OCI-LY3 (cell line): ENCODE results near the gene MACC1.

Source experiments
- EZH2phosphoT487 ChIP-seq: fragments of 200-600 bp; shearing (Covaris generic); IDR thresholded peaks from 2 replicates; pipeline ENCODE4 v1.6.1; 2018; ENCODE audit warnings: antibody characterized with exemption, mixed run types, low read depth
- TF ChIP-seq, protein P1 (sequence below): fragments of 200-600, 300-600 bp; sonication (generic); IDR thresholded peaks from 2 replicates; pipeline ENCODE4 v1.5.1; 2014; ENCODE audit warnings: antibody characterized with exemption, low read length, low read depth

DNA sequence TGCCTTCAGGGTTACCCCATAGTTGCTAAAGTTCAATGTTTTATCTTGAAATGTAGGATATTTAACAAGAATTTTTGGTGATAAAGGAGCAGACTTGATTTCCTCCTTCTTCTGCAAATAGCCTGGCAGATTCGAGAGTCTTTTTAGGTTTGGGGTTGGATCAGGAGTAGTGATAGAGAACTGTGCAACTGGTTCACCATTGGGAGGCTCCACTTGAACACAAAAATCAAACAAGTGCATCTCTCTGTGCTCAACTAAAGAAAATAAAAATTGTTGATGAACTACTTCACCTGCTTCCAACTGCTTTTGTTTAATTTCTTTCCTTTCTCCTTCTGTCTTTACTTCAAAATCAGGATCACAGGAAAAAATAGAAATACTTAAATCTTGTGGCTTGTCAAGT lies 58.5 kb downstream of the MACC1 start:
- TF ChIP-seq, protein P1, sequence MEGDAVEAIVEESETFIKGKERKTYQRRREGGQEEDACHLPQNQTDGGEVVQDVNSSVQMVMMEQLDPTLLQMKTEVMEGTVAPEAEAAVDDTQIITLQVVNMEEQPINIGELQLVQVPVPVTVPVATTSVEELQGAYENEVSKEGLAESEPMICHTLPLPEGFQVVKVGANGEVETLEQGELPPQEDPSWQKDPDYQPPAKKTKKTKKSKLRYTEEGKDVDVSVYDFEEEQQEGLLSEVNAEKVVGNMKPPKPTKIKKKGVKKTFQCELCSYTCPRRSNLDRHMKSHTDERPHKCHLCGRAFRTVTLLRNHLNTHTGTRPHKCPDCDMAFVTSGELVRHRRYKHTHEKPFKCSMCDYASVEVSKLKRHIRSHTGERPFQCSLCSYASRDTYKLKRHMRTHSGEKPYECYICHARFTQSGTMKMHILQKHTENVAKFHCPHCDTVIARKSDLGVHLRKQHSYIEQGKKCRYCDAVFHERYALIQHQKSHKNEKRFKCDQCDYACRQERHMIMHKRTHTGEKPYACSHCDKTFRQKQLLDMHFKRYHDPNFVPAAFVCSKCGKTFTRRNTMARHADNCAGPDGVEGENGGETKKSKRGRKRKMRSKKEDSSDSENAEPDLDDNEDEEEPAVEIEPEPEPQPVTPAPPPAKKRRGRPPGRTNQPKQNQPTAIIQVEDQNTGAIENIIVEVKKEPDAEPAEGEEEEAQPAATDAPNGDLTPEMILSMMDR: peak; percentile 58
- no peak for TF ChIP-seq EZH2phosphoT487
